OCI-LY3 (cell line): ENCODE measurements around the gene NR6A1.

Experiments used
- H2AFZ ChIP-seq: fragments of 200-600, 300-600 bp; shearing (Covaris generic); 2 replicates; pipeline ENCODE4 v1.6.0; 2014; ENCODE audit warnings: antibody characterized with exemption, low read depth, low read length
- H3K27ac ChIP-seq: fragments of 200-600, 300-600 bp; sonication (generic); 2 replicates; pipeline ENCODE4 v1.5.1; 2014; ENCODE audit warnings: mild to moderate bottlenecking, low read length, moderate library complexity, mixed read lengths
- H3K27me3 ChIP-seq: fragments of 200-600, 300-600 bp; sonication (generic); 2 replicates; pipeline ENCODE4 v1.6.1; 2014; ENCODE audit warnings: low read depth, low read length, mixed read lengths
- H3K36me3 ChIP-seq: fragments of 200-600, 300-600 bp; sonication (generic); replicated peaks from 2 replicates; pipeline ENCODE3; 2014; ENCODE audit warnings: low read depth, low read length, mixed read lengths
- H3K4me1 ChIP-seq: fragments of 300-600, 200-600 bp; sonication (generic); 2 replicates; pipeline ENCODE4 v1.6.1; 2014; ENCODE audit warnings: low read length, mixed read lengths
- H3K4me2 ChIP-seq: fragments of 200-600, 300-600 bp; sonication (generic); 2 replicates; pipeline ENCODE4 v1.6.1; 2014; ENCODE audit warnings: low read length, mixed read lengths
- H3K4me3 ChIP-seq: fragments of 300-600, 200-600 bp; sonication (generic); 2 replicates; pipeline ENCODE4 v1.5.1; 2014; ENCODE audit warnings: antibody characterized with exemption, mild to moderate bottlenecking, low read length, moderate library complexity
- H3K79me2 ChIP-seq: fragments of 300-600, 200-600 bp; shearing (Covaris generic); 2 replicates; pipeline ENCODE4 v1.6.1; 2014; ENCODE audit warnings: mild to moderate bottlenecking, low read length, mixed read lengths
- H3K9ac ChIP-seq: fragments of 300-600, 200-600 bp; shearing (Covaris generic); 2 replicates; pipeline ENCODE4 v1.6.0; 2014; ENCODE audit warnings: mild to moderate bottlenecking, low read length, moderate library complexity
- H3K9me3 ChIP-seq: fragments of 200-600, 300-600 bp; shearing (Covaris generic); 2 replicates; pipeline ENCODE4 v1.6.1; 2014; ENCODE audit warnings: low read length, mixed read lengths; ENCODE audit not compliant: insufficient read depth
- H4K20me1 ChIP-seq: fragments of 200-600, 300-600 bp; sonication (generic); 2 replicates; pipeline ENCODE4 v1.6.1; 2016; ENCODE audit warnings: low read length, mixed read lengths; ENCODE audit not compliant: insufficient read depth
- CTCF ChIP-seq: fragments of 200-600, 300-600 bp; sonication (generic); IDR thresholded peaks from 2 replicates; pipeline ENCODE4 v1.5.1; 2014; ENCODE audit warnings: antibody characterized with exemption, low read length, low read depth
- EZH2phosphoT487 ChIP-seq: fragments of 200-600 bp; shearing (Covaris generic); IDR thresholded peaks from 2 replicates; pipeline ENCODE4 v1.6.1; 2018; ENCODE audit warnings: antibody characterized with exemption, mixed run types, low read depth

NR6A1 gene

GRCh38 chr9:124776954-124777648 is 6.0 kb upstream of the NR6A1 start, which contains the start of gene OLFML2A:
TSS of gene OLFML2A (plus strand) at chr9:124777133. CDS start at chr9:124777271, 138 bp downstream.
- peak within 1 kb of the TSS; percentile 54 for H3K4me2 ChIP-seq
- no peaks in the 10 kb centered on the region for H3K9me3 ChIP-seq
- H3K27me3 ChIP-seq, result no peaks in the 10 kb centered on the region
- H3K4me1 ChIP-seq, result peaks cover 43% of the 10 kb centered on the region
- no peaks in the 10 kb centered on the region for H3K36me3 ChIP-seq
- no peaks in the 10 kb centered on the region for H4K20me1 ChIP-seq
- H2AFZ ChIP-seq, result no peak within 1 kb of the TSS
- TF ChIP-seq CTCF, result peak; percentile 11; the same call in 1 of the 2 replicates
- TF ChIP-seq EZH2phosphoT487, result no peak
- H3K4me3 ChIP-seq, result peak within 1 kb of the TSS; percentile 61
- no peaks in the 10 kb centered on the region for H3K79me2 ChIP-seq
- no peak within 1 kb of the TSS for H3K27ac ChIP-seq
- no peak within 1 kb of the TSS for H3K9ac ChIP-seq

- H3K4me1 ChIP-seq, result peaks cover 38% of the 10 kb centered on the region
- H3K27me3 ChIP-seq, result no peaks in the 10 kb centered on the region
- H3K27ac ChIP-seq, result no peak overlapping the region
- no peaks in the 10 kb centered on the region for H3K36me3 ChIP-seq
- no peak overlapping the region for H3K9ac ChIP-seq
- H3K4me2 ChIP-seq, result peak overlapping the region; percentile 54
- peak overlapping the region; percentile 61 for H3K4me3 ChIP-seq
- no peaks in the 10 kb centered on the region for H3K9me3 ChIP-seq
- no peaks in the 10 kb centered on the region for H3K79me2 ChIP-seq
- H4K20me1 ChIP-seq, result no peaks in the 10 kb centered on the region
- no peak for TF ChIP-seq CTCF
- TF ChIP-seq EZH2phosphoT487, result no peak
- H2AFZ ChIP-seq, result no peak overlapping the region
These were observed 5.5 kb upstream of the NR6A1 start for GRCh38 chr9:124776618-124776953.

- TF ChIP-seq EZH2phosphoT487 (no peak), CTCF (peak; percentile 78)
- H2AFZ ChIP-seq, result 0 out of 2 replicates have a peak overlapping the region, but pooled peaks have one; percentile 43
- H3K9me3 ChIP-seq, result no peaks in the 10 kb centered on the region
- H3K9ac ChIP-seq, result peak overlapping the region; percentile 18; the same call in 1 of the 2 replicates
- H3K79me2 ChIP-seq, result peaks cover 11% of the 10 kb centered on the region
- H3K27ac ChIP-seq, result no peak overlapping the region
- peak overlapping the region; percentile 63 for H3K4me3 ChIP-seq
- H3K4me2 ChIP-seq, result peak overlapping the region; percentile 80
- peaks cover 30% of the 10 kb centered on the region for H3K4me1 ChIP-seq
- no peaks in the 10 kb centered on the region for H3K27me3 ChIP-seq
- H4K20me1 ChIP-seq, result peaks cover 2% of the 10 kb centered on the region
- no peaks in the 10 kb centered on the region for H3K36me3 ChIP-seq
These were observed 3.2 kb upstream of the NR6A1 start for GRCh38 chr9:124774129-124774978.
